ENCODE results near the gene MACROD2. TPM values are rescaled to one million over a fixed set of nuclear protein-coding genes. Genes with fewer than 3 reads are reported as not detected.
A peak's percentile ranks its signal among the peaks of the same experiment; 100 is the strongest.

The MACROD2 gene
- total RNA-seq, 2 donors from 2014 or later, result 8.3 to 21.8 TPM

DNA sequence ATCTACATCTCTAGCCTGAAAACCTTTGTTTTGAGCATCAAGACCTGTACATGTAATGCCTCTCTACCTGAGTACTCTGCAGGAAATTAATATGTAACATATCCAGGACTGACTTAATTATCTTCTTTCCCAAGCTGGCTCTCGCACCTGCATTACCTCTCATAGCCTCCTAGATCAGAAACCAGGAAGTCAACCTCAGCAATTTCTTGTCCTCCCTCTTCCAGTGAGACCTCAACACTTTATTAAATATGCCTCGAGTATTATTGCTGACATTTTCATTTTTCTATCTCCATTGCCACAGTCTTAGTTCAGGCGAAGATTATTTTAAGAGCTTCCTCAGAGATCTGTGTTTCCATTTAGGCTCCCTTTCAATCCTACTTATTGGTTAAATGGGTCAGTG is 69.0 kb downstream of the MACROD2 start:
- peak overlapping the region in 2 of 4 donors; percentile 11 to 42 for H3K27ac ChIP-seq
- H3K36me3 ChIP-seq (replicated peaks in 1 of 2; ENCODE audit: insufficient read depth in 1 of 2, low read depth in 2 of 2), result no peaks in the 10 kb centered on the region
- TF ChIP-seq POLR2A (IDR thresholded peaks at IDR 0.05), result no peak
- TF ChIP-seq CTCF (IDR thresholded peaks at IDR 0.05), result peak in 2 of 7 experiments; percentile 5 to 18
- peaks cover 12% of the 10 kb centered on the region for H3K4me1 ChIP-seq
- no peak overlapping the region for H3K4me3 ChIP-seq
- H3K27me3 ChIP-seq, result no peaks in the 10 kb centered on the region
- peak; percentile 13 to 60 (median 30) for DNase-seq
- intact Hi-C loops (cut with DNase I), result no loop called here
- 41 to 44% methylated on average over 3 of the region's 3 CpGs for WGBS, 2 donors
- peak; percentile 83 for ATAC-seq
- H3K9me3 ChIP-seq, result no peaks in the 10 kb centered on the region

DNA sequence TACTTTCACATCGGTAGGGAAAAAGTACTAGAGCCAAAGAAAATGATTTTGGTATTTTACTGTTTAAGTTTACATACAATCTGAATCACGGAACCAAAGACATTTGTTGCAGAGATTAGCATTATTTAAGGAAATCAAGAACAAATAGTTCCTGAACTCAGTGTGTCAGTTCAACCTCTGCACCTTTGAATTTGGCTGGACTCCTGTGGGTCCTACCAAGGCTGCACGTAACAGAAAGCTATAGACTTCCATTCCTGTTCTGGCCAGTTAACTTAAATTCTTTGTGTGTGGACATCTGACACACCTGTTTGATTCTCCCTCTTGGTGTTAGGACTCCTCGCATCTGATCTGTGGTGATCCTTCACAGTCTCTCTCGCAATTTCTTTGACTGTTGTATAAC is 69.6 kb downstream of the MACROD2 start:
- H3K4me3 ChIP-seq, result no peak overlapping the region
- no peaks in the 10 kb centered on the region for H3K9me3 ChIP-seq
- peak overlapping the region in 2 of 4 donors; percentile 11 to 42 for H3K27ac ChIP-seq
- H3K4me1 ChIP-seq, result peaks cover 12% of the 10 kb centered on the region
- TF ChIP-seq CTCF (IDR thresholded peaks at IDR 0.05), result no peak
- no peak for TF ChIP-seq POLR2A (IDR thresholded peaks at IDR 0.05)
- WGBS, 2 donors, result 47 to 53% methylated on average over 5 of the region's 5 CpGs
- H3K36me3 ChIP-seq (replicated peaks in 1 of 2; ENCODE audit: insufficient read depth in 1 of 2, low read depth in 2 of 2), result no peaks in the 10 kb centered on the region
- no peaks in the 10 kb centered on the region for H3K27me3 ChIP-seq
- ATAC-seq (peak; percentile 62), DNase-seq (peak in 2 of 4 donors; percentile 8 to 18)
- intact Hi-C loops (cut with DNase I), result no loop called here

- 51 to 54% methylated on average over 3 of the region's 3 CpGs for WGBS, 2 donors
- TF ChIP-seq CTCF (IDR thresholded peaks at IDR 0.05) (no peak), POLR2A (IDR thresholded peaks at IDR 0.05) (no peak)
- no peaks in the 10 kb centered on the region for H3K27me3 ChIP-seq
- peaks cover 12% of the 10 kb centered on the region for H3K4me1 ChIP-seq
- ATAC-seq (no peak), DNase-seq (no peak)
- H3K9me3 ChIP-seq, result no peaks in the 10 kb centered on the region
- intact Hi-C loops (cut with DNase I), result no loop called here
- no peak overlapping the region for H3K4me3 ChIP-seq
- H3K36me3 ChIP-seq (replicated peaks in 1 of 2; ENCODE audit: insufficient read depth in 1 of 2, low read depth in 2 of 2), result no peaks in the 10 kb centered on the region
- H3K27ac ChIP-seq, result no peak overlapping the region
Measured at GRCh38 chr20:14065774-14066173, 70.5 kb downstream of the MACROD2 start.

DNA sequence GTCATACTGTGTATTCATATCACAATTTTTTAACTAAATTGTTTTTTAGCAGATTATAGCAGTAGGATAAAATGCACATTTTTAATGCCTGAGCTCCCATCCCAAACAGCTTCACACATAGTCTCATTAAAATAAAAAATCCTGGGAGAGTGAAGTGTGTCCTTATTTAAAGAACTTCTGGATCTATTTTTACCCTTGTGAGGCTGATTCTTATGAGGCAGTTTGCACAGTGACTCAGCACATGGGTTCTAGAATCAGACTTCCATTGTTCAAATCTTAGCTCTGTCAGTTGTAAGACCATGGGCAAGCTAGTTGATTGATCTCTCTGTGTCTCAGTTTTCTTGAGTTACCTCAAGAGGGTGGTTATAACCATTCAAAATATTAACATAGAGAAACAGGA is 72.3 kb downstream of the MACROD2 start:
- no peak overlapping the region for H3K4me3 ChIP-seq
- H3K27ac ChIP-seq, result no peak overlapping the region
- no peak for TF ChIP-seq POLR2A (IDR thresholded peaks at IDR 0.05)
- TF ChIP-seq CTCF (IDR thresholded peaks at IDR 0.05), result no peak
- no peaks in the 10 kb centered on the region for H3K36me3 ChIP-seq (replicated peaks in 1 of 2; ENCODE audit: insufficient read depth in 1 of 2, low read depth in 2 of 2)
- H3K4me1 ChIP-seq, result peaks cover 12% of the 10 kb centered on the region
- ATAC-seq (no peak), DNase-seq (no peak)
- no peaks in the 10 kb centered on the region for H3K9me3 ChIP-seq
- intact Hi-C loops (cut with DNase I), result no loop called here
- H3K27me3 ChIP-seq, result peaks cover 0 to 7% of the 10 kb centered on the region in 2 donors

GRCh38 chr20:14069796-14070195 is 74.5 kb downstream of the MACROD2 start:
- Histone ChIP-seq H3K36me3 (replicated peaks in 1 of 2; ENCODE audit: insufficient read depth in 1 of 2, low read depth in 2 of 2) (no peaks in the 10 kb centered on the region), H3K4me1 (peaks cover 12% of the 10 kb centered on the region), H3K9me3 (no peaks in the 10 kb centered on the region), H3K27me3 (peaks cover 0 to 7% of the 10 kb centered on the region in 2 donors), H3K27ac (no peak overlapping the region), H3K4me3 (no peak overlapping the region)
- no peak for TF ChIP-seq CTCF (IDR thresholded peaks at IDR 0.05)
- TF ChIP-seq POLR2A (IDR thresholded peaks at IDR 0.05), result no peak
- ATAC-seq (no peak), DNase-seq (no peak)
- intact Hi-C loops (cut with DNase I), result no loop called here
- WGBS, 2 donors, result 77 to 79% methylated on average over 5 of the region's 5 CpGs

Measured in body of pancreas (tissue), 4 donors.